ENCODE results near the gene ACSL5.
A peak's percentile ranks its signal among the peaks of the same experiment; 100 is the strongest.
"Not testable (repeated sequence)": the region's sequence is repeated elsewhere in the genome, so short reads cannot be mapped to it uniquely, and the experiment has no call there.

Gene ACSL5

GRCh38 chr10:112460366-112460765 lies 86.5 kb downstream of the ACSL5 start:
- TF ChIP-seq CTCF (conservative IDR thresholded peaks at IDR 0.05; ENCODE audit: low read length) = no peak
- H3K4me3 ChIP-seq (ENCODE audit: low read length) = no peak overlapping the region
- DNase-seq (ENCODE audit: low read depth) = no peak

GRCh38 chr10:112461029-112461887 lies 87.3 kb downstream of the ACSL5 start:
- DNase-seq (ENCODE audit: low read depth) = peak; percentile 88

GRCh38 chr10:112464074-112464473 lies 90.2 kb downstream of the ACSL5 start:
- not testable (repeated sequence) for DNase-seq (ENCODE audit: low read depth)

More at GRCh38 chr10:112461029-112461887, 87.3 kb downstream of the ACSL5 start:
- TF ChIP-seq CTCF (conservative IDR thresholded peaks at IDR 0.05; ENCODE audit: low read length) = no peak
- H3K4me3 ChIP-seq (ENCODE audit: low read length) = no peak overlapping the region

GRCh38 chr10:112465299-112465883 lies 91.5 kb downstream of the ACSL5 start:
- no peak for DNase-seq (ENCODE audit: low read depth)
- TF ChIP-seq CTCF (conservative IDR thresholded peaks at IDR 0.05; ENCODE audit: low read length) = no peak
- H3K4me3 ChIP-seq (ENCODE audit: low read length) = no peak overlapping the region

More at GRCh38 chr10:112464074-112464473, 90.2 kb downstream of the ACSL5 start:
- not testable (repeated sequence) for H3K4me3 ChIP-seq (ENCODE audit: low read length)

- no peak for DNase-seq (ENCODE audit: low read depth)
- TF ChIP-seq CTCF (conservative IDR thresholded peaks at IDR 0.05; ENCODE audit: low read length) = no peak
- H3K4me3 ChIP-seq (ENCODE audit: low read length) = no peak overlapping the region
Observed at GRCh38 chr10:112466802-112467201, 92.9 kb downstream of the ACSL5 start.

- no peak for DNase-seq (ENCODE audit: low read depth)
- TF ChIP-seq CTCF (conservative IDR thresholded peaks at IDR 0.05; ENCODE audit: low read length) = no peak
- no peak overlapping the region for H3K4me3 ChIP-seq (ENCODE audit: low read length)
Observed at GRCh38 chr10:112467541-112468075, 93.7 kb downstream of the ACSL5 start.

GRCh38 chr10:112471878-112472487 lies 98.1 kb downstream of the ACSL5 start:
- no peak overlapping the region for H3K4me3 ChIP-seq (ENCODE audit: low read length)
- peak; percentile 68 for DNase-seq (ENCODE audit: low read depth)
- TF ChIP-seq CTCF (conservative IDR thresholded peaks at IDR 0.05; ENCODE audit: low read length) = peak; percentile 80

Measured in AG10803 (cell line).